PC-9 (cell line): Measurements from ENCODE around the gene PRR29. TPM values are rescaled to one million over a fixed set of nuclear protein-coding genes. Genes with fewer than 3 reads are reported as not detected.

Experiments used
- BruUV-seq: library from RNA; stranded (reverse); fragments of 400-500 nt; replicated peaks from 2 replicates; lab custom pipeline; 2021; lab: Mats Ljungman, UMichigan
- CTCF ChIA-PET: fragments of 300-600 bp; sonication (Branson Sonifier 250); formaldehyde crosslinking; loops from one replicate; lab custom pipeline; 2022; ENCODE audit warnings: antibody characterized with exemption; lab: Charles Lee
- POLR2A ChIA-PET: fragments of 300-600 bp; sonication (Branson Sonifier 250); formaldehyde crosslinking; loops from one replicate; lab custom pipeline; 2022; ENCODE audit warnings: antibody characterized with exemption; ENCODE audit not compliant: unreplicated experiment; lab: Charles Lee
- DNase-seq, 2 experiments: peaks; one replicate each; pipeline versions ENCODE4 v3.0.0 to v3.0.0-alpha.2; 2015 to 2022; ENCODE audit warnings: mixed read lengths in 1 of 2
- H2AFZ ChIP-seq: fragments of 200-600 bp; sonication (generic); 2 replicates; pipeline ENCODE4 v1.8.1; 2017; ENCODE audit warnings: antibody characterized with exemption
- H3F3A ChIP-seq: fragments of 200-600 bp; sonication (generic); 2 replicates; pipeline ENCODE4 v1.8.1; 2017; ENCODE audit warnings: antibody characterized with exemption, mild to moderate bottlenecking, low read depth; ENCODE audit not compliant: insufficient read depth
- H3K27ac ChIP-seq: fragments of 200-600 bp; sonication (generic); 2 replicates; pipeline ENCODE4 v1.6.1; 2016; ENCODE audit warnings: mixed run types
- H3K27me3 ChIP-seq: fragments of 200-600 bp; sonication (generic); 2 replicates; pipeline ENCODE4 v1.6.1; 2016; ENCODE audit warnings: low read depth, mixed run types; ENCODE audit not compliant: insufficient read depth
- H3K36me3 ChIP-seq: fragments of 200-600 bp; sonication (generic); 2 replicates; pipeline ENCODE4 v1.6.1; 2016; ENCODE audit warnings: low read depth, mixed run types
- H3K4me1 ChIP-seq: fragments of 200-600 bp; sonication (generic); replicated peaks from 2 replicates; pipeline ENCODE4 v1.6.1; 2016; ENCODE audit warnings: mixed run types; ENCODE audit not compliant: insufficient read depth
- H3K4me2 ChIP-seq: fragments of 200-600 bp; sonication (generic); 2 replicates; pipeline ENCODE4 v1.6.1; 2017; ENCODE audit warnings: mixed run types
- H3K4me3 ChIP-seq: fragments of 200-600 bp; sonication (generic); 2 replicates; pipeline ENCODE4 v1.6.1; 2016; ENCODE audit warnings: mixed run types
- H3K79me2 ChIP-seq: fragments of 200-600 bp; sonication (generic); 2 replicates; pipeline ENCODE4 v1.6.1; 2017; ENCODE audit warnings: low read depth, mixed run types
- H3K9me2 ChIP-seq: fragments of 200-600 bp; sonication (generic); 2 replicates; pipeline ENCODE4 v1.8.1; 2017; ENCODE audit warnings: mild to moderate bottlenecking; ENCODE audit not compliant: insufficient read depth
- H3K9me3 ChIP-seq: fragments of 200-600 bp; sonication (generic); 2 replicates; pipeline ENCODE4 v1.8.1; 2016; ENCODE audit warnings: low read depth; ENCODE audit not compliant: insufficient read depth
- H4K20me1 ChIP-seq: fragments of 200-600 bp; sonication (generic); 2 replicates; pipeline ENCODE4 v1.8.1; 2017; ENCODE audit not compliant: insufficient read depth
- EZH2 ChIP-seq: fragments of 200-600 bp; sonication (generic); IDR thresholded peaks from 2 replicates; pipeline ENCODE4 v1.8.0; 2017; ENCODE audit warnings: antibody characterized with exemption, low read depth
- intact Hi-C: fragments of 100-400 bp; cut with micrococcal nuclease; formaldehyde crosslinking; loops from one replicate; pipeline ENCODE4 v1.10.0; 2022; ENCODE audit not compliant: unreplicated experiment
- total RNA-seq: library from RNA; stranded (reverse); gene quantifications from 2 replicates; pipeline ENCODE4 v1.2.3, GENCODE V29; 2021
- TF ChIP-seq, protein P1 (sequence below): fragments of 200-600 bp; sonication (generic); conservative IDR thresholded peaks from 2 replicates; pipeline ENCODE4 v1.6.1; 2017; ENCODE audit warnings: mixed run types, antibody characterized with exemption, mild to moderate bottlenecking, moderate library complexity

Gene PRR29
- total RNA-seq, 1 experiment from 2014 or later: 2.4 TPM

DNA sequence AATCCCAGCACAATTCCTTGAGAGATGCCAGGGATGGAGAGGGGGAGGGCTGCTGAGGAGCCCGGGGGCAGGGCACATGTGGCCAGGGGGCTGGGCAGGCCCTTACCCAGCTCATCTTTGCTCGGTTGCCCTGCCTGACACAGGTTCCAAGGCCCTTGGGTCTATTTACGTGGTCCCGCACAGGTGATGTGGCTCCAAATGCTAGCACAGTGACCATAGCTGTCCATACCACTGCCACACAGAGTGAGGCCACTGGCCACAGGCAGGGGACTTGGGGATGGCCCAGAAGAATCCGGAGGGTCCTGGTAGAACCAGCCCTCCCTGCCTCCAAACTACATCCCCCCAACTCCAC, 10.0 kb upstream of the PRR29 start:
- intact Hi-C loops: loop anchor here (5.0 kb wide), 1 partner anchor 36 kb away; no protein-coding TSS in a partner anchor
- POLR2A ChIA-PET: no interaction called here
- CTCF ChIA-PET: no interaction called here
- peaks cover 4% of the 10 kb centered on the region; the same call in 1 of the 2 replicates for H3K4me1 ChIP-seq
- H3K27ac ChIP-seq: no peak overlapping the region
- DNase-seq: no peak
- H3K9me3 ChIP-seq: no peaks in the 10 kb centered on the region
- TF ChIP-seq EZH2: no peak
- TF ChIP-seq, protein P1, sequence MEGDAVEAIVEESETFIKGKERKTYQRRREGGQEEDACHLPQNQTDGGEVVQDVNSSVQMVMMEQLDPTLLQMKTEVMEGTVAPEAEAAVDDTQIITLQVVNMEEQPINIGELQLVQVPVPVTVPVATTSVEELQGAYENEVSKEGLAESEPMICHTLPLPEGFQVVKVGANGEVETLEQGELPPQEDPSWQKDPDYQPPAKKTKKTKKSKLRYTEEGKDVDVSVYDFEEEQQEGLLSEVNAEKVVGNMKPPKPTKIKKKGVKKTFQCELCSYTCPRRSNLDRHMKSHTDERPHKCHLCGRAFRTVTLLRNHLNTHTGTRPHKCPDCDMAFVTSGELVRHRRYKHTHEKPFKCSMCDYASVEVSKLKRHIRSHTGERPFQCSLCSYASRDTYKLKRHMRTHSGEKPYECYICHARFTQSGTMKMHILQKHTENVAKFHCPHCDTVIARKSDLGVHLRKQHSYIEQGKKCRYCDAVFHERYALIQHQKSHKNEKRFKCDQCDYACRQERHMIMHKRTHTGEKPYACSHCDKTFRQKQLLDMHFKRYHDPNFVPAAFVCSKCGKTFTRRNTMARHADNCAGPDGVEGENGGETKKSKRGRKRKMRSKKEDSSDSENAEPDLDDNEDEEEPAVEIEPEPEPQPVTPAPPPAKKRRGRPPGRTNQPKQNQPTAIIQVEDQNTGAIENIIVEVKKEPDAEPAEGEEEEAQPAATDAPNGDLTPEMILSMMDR: no peak
- no peaks in the 10 kb centered on the region for H3K9me2 ChIP-seq
- no peaks in the 10 kb centered on the region for H3K36me3 ChIP-seq
- no peak overlapping the region for H2AFZ ChIP-seq
- no peak overlapping the region for H3K4me2 ChIP-seq
- no peaks in the 10 kb centered on the region for H4K20me1 ChIP-seq
- H3F3A ChIP-seq: no peaks in the 10 kb centered on the region
- no peaks in the 10 kb centered on the region for H3K79me2 ChIP-seq
- H3K27me3 ChIP-seq: peaks cover 24% of the 10 kb centered on the region
- H3K4me3 ChIP-seq: no peak overlapping the region
- no TSS peak for BruUV-seq

DNA sequence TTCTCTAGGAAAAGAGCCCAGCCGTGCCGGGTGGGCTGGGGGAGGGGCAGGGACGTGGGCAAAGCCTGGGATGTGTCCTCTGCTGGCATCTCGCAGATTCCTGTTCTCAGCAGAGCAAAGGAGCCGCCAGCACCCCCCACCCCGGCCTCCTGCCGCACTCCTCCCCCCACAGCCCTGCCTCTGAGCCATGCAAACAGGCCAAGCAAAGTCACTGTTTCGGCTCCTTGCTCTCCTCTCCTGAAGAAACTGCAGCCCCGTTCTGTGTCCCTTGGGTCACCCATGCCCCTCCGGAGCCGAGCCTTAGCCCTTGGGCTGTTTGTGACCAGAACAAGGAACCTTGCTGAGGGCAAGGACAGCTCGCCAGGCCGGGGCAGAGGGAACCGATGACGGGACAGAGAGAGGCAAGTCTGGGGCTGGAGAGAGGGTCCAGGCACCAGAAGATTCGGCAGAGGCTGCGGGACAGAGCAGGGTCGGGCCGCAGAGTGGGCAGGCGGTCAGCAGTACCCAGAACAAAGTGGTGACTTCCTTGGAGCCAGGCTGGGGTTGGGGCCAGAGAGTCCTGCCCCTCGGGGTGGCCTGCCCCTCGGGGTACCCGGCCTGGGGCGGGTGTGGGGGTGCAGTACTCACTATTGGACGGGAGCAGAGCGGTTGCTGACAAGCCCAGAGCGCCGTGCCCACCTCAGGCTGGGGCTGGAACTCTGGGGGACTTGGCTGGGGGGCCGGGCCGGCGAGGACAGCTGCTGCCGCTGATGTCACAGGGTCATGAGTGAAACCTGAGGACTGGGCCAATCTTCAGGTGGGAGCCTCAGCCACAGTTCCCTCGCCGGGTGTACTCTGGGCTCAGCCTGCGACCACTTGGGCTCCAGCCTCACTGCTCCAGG, 9.2 kb upstream of the PRR29 start:
- no peaks in the 10 kb centered on the region for H3K9me2 ChIP-seq
- intact Hi-C loops: loop anchor here (5.0 kb wide), 1 partner anchor 37 kb away; no protein-coding TSS in a partner anchor
- H3K9me3 ChIP-seq: no peaks in the 10 kb centered on the region
- no peaks in the 10 kb centered on the region for H3K36me3 ChIP-seq
- no peaks in the 10 kb centered on the region for H4K20me1 ChIP-seq
- no peak overlapping the region for H3K4me2 ChIP-seq
- TF ChIP-seq EZH2: no peak
- TF ChIP-seq, protein P1: no peak
- no peaks in the 10 kb centered on the region for H3F3A ChIP-seq
- H3K27me3 ChIP-seq: peaks cover 30% of the 10 kb centered on the region
- H3K79me2 ChIP-seq: no peaks in the 10 kb centered on the region
- no peak overlapping the region for H3K27ac ChIP-seq
- ChIA-PET CTCF (no interaction called here), POLR2A (no interaction called here)
- H2AFZ ChIP-seq: no peak overlapping the region
- peaks cover 4% of the 10 kb centered on the region; the same call in 1 of the 2 replicates for H3K4me1 ChIP-seq
- BruUV-seq: no TSS peak
- no peak overlapping the region for H3K4me3 ChIP-seq
- no peak for DNase-seq

DNA sequence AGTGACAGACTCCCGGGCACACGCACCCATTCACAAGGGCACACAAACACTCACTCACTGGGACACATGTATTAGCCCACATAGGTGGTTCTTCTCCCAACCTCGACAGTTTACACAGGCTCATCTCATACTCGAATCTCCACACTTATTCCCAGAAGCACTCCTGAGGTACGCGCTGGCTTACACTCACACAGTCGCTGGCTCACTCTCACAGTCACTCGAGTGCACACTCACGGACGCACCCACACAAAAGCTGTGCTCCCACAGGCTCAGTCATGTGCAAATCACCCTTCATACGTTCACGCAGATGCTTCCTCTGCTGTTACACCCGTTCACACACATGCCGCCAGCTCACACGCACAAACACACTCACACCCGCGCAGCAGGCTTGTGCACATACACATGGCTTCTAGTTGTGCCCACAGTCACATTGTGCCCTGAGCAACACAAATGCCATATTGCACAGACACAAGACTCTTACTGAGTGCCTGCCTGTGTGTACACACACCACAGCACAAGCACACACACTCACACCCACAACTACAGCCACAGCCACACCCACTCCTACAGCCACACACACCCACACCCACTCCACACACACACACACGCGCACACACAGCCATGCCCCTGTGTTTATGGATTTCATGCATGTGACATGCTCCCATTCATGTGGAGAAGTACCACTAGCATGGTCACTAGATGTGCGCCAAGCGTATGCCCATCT, 8.4 kb upstream of the PRR29 start:
- no peaks in the 10 kb centered on the region for H3F3A ChIP-seq
- no peak overlapping the region for H3K27ac ChIP-seq
- no peaks in the 10 kb centered on the region for H4K20me1 ChIP-seq
- H3K4me3 ChIP-seq: no peak overlapping the region
- TF ChIP-seq, protein P1: no peak
- no peak for TF ChIP-seq EZH2
- DNase-seq: no peak
- H3K9me2 ChIP-seq: no peaks in the 10 kb centered on the region
- no peaks in the 10 kb centered on the region for H3K79me2 ChIP-seq
- ChIA-PET POLR2A (no interaction called here), CTCF (interaction anchor here (1.3 kb wide), 1 partner anchor 70 kb away, joined by 3 read pairs; no protein-coding TSS in a partner anchor)
- no peak overlapping the region for H3K4me2 ChIP-seq
- intact Hi-C loops: loop anchor here (5.0 kb wide), 1 partner anchor 37 kb away; no protein-coding TSS in a partner anchor
- H3K36me3 ChIP-seq: no peaks in the 10 kb centered on the region
- no peak overlapping the region for H2AFZ ChIP-seq
- BruUV-seq: no TSS peak
- H3K9me3 ChIP-seq: no peaks in the 10 kb centered on the region
- H3K4me1 ChIP-seq: peaks cover 4% of the 10 kb centered on the region; the same call in 1 of the 2 replicates
- H3K27me3 ChIP-seq: peaks cover 33% of the 10 kb centered on the region
